SKM-1 treated with dmso at 0.1 percent for 144 hours (cell line): ENCODE measurements around the gene TBATA.

Experiments used
- DNase-seq: peaks from one replicate; lab custom pipeline; 2025; ENCODE audit not compliant: unreplicated experiment; lab: John Stamatoyannopoulos, UW

Gene TBATA

GRCh38 chr10:70809011-70809611 lies 23.9 kb upstream of the TBATA start:
- no peak for DNase-seq

GRCh38 chr10:70807556-70807955 lies 22.4 kb upstream of the TBATA start:
- DNase-seq: no peak

GRCh38 chr10:70806841-70807240 lies 21.7 kb upstream of the TBATA start:
- DNase-seq: no peak

- DNase-seq: no peak
Measured at GRCh38 chr10:70805619-70806215, 20.5 kb upstream of the TBATA start.

- DNase-seq: no peak
Measured at GRCh38 chr10:70804421-70804808, 19.2 kb upstream of the TBATA start.

GRCh38 chr10:70803775-70804420 lies 18.7 kb upstream of the TBATA start:
- DNase-seq: no peak

GRCh38 chr10:70801854-70802253 lies 16.7 kb upstream of the TBATA start:
- DNase-seq: no peak

GRCh38 chr10:70799124-70799523 lies 13.9 kb upstream of the TBATA start:
- DNase-seq: no peak

- DNase-seq: no peak
Measured at GRCh38 chr10:70797840-70798239, 12.7 kb upstream of the TBATA start.

GRCh38 chr10:70795613-70796012 lies 10.4 kb upstream of the TBATA start:
- no peak for DNase-seq

GRCh38 chr10:70791386-70792039 lies 6.3 kb upstream of the TBATA start:
- no peak for DNase-seq

- no peak for DNase-seq
Measured at GRCh38 chr10:70786799-70787415, 1.7 kb upstream of the TBATA start.

GRCh38 chr10:70784471-70784870 lies 706 bp downstream of the TBATA start:
- DNase-seq: no peak

GRCh38 chr10:70784016-70784415 lies 1.2 kb downstream of the TBATA start:
- no peak for DNase-seq

GRCh38 chr10:70782746-70783680 lies 2.2 kb downstream of the TBATA start:
- DNase-seq: peak; percentile 70

- no peak for DNase-seq
Measured at GRCh38 chr10:70782086-70782745, 3.0 kb downstream of the TBATA start.

- DNase-seq: no peak
Measured at GRCh38 chr10:70781461-70782051, 3.6 kb downstream of the TBATA start.

- DNase-seq: no peak
Measured at GRCh38 chr10:70780772-70781171, 4.4 kb downstream of the TBATA start.

- no peak for DNase-seq
Measured at GRCh38 chr10:70780370-70780760, 4.8 kb downstream of the TBATA start.
